ENCODE data around the gene PAK4.
"Not testable (repeated sequence)": the region's sequence is repeated elsewhere in the genome, so short reads cannot be mapped to it uniquely, and the experiment has no call there.

Gene PAK4
- 10.6 to 16.6 (median 12.5) reads per million in 4 experiments for total RNA-seq

DNA sequence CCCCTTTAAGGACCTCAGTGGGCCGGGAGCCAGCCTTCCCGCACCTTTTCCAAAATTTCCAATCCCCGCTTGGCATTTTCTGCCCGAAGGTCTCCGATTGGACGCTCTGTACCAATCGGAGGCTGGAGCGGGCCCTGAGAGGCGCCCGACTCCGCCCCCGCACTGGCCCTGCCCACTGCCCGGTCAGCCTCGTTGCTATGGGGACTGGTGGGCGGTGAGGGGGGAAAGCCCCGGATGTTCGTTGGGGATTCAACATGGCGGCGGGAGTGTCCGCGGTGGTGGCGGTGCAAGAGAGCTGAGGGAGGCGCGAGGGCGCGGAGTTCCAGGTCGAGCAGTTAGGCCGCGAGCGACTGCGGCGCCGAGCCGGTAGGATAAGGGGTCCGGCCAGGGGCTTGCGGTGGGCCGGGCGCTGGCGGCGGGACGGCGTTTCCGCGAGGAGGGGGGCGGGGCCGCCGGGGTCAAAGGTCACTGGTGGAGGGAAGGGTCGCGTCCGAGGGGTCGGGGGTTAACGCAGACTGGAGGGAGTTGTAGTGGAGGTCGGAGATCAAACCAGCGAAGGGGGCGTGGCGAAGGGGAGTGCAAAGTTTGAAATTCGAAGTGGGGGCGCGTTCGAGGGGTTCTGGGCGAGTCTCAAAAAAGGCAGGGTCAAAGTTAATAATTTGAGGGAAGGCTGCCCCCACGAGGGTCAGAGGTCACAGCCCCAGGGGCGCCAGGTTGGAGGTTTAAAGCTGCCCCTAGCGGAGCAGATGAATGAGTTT, at the start of gene PAK4:
Gene PAK4 (plus strand): TSS at position 233 of the 758 bp plus-strand sequence. CDS start 43,768 bp downstream, outside the sequence.
- DNase-seq = peak; percentile 92

DNA sequence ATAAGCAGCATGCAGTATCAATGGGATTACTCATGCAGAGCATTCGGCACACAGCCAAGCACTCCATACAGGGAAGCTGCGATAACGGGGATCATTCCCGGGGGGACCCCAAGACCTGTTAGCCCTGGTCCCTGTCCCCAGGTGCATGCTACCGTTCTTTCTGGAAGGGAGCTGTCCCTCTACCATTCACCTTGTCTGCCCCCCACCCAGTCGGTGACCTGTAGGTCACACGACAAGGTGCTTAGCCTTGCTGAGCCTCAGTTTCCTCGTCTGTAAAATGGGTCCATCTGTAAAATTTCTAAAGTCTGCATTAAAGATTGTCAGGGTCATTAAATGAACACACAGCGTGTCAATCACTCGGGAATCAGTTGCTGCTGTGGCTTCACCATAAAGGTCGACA, 48.3 kb upstream of the PAK4 start:
- DNase-seq = no peak

DNA sequence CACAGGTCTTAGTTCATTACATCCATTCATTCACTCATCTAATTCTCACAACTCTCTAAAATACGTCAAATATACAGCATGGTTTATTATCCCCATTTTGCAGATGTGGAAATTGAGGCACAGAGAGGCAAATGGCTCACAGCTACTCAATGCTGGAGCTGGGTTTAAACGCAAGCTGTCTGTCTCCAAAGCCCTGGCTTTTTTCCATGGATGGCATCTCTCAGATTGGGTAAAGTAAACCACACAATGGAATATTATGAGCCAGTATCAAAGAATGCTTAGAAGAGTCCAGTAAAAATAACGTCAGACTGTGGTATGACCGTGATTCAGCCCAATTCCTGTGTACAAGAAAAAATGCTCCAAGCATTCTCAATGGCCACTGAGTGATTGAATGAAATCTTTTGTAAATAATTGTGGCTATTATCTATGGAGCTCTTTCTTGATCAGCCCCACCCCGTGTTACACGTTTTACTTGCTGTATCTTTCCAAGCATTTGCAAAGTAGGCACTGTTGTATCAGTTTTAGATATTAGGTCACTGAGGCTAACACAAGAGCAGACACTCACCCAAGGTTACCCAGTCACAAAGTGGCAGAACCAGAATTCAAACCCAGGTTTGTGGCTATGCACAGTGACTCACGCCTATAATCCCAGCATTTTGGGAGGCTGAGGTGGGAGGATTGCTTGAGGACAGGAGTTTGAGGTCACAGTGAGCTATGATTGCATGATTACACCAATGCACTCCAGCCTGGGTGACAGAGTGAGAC, 47.0 kb upstream of the PAK4 start:
- DNase-seq = no peak

DNA sequence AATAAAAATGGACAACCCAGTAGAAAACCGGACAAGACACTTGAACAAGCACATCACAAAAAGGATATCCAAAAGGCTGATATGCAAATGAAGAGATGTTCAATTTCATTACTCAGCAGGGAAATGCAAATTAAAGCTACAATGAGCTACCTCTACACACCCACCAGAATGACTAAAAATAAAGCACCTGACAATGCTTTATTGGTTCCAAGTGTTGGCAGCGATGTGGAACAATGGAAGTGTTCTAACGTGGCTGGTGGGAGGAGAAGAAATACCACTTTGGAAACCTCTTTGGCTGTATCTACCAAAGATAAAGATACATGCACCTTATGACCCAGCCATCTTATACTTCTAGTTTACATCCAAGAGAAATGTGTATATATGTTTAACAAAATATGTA, 45.2 kb upstream of the PAK4 start:
- DNase-seq = no peak

DNA sequence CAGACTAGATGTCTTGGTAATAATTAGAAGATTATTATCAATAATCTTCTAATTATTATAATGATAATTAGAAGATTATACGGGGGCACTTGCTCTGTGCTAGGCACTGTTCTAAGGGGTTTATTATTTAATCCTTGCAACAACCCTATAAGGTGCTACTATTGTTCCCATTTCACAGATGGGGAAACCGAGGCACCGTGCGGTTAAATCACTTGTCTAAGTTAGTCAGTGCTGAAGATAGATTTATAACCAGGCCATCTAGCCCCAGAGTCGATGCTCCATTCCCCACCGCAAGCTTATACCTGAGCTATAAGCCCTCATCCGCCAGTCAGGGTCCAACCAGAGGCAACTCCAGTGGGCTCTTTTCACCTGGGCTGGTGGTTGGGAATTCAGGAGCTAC, 43.4 kb upstream of the PAK4 start:
- no peak for DNase-seq

DNA sequence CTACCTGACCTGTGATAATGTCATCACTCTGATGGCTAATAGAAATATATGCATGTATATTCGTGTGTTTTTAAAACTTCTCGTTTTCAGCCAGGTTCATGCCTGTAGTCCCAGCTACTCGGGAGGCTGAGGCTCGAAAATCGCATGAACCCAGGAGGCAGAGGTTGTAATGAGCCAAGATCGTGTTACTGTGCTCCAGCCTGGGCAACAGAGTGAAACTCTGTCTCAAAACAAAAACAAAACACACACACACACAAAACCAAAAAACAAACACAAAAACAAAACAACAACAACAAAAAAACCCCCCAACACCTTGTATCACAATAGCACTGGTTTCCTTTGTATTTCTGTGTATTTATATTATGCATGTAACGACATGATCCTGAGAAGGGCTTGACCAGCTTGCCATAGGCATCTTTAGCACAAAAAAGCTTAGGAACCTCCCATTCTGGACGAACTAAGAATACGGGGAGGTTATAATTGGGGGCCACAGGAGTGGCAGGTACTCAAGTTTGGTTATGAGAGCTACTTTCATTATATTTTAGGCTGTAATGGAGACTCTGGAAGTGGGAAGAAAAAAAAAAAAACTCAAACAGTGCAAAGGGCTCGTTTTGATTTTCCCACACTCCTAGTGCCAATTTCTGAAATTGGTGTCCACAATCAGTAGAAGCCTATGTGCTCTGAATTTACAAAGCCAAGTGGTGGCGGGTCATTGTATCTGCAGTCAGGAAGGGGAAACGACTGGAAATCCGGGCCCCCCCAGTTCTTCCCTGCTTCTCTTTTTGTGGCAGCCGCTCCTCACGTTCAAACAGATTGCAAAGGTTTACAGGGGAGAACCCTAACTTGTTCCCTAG, 42.6 kb upstream of the PAK4 start:
- no peak for DNase-seq

DNA sequence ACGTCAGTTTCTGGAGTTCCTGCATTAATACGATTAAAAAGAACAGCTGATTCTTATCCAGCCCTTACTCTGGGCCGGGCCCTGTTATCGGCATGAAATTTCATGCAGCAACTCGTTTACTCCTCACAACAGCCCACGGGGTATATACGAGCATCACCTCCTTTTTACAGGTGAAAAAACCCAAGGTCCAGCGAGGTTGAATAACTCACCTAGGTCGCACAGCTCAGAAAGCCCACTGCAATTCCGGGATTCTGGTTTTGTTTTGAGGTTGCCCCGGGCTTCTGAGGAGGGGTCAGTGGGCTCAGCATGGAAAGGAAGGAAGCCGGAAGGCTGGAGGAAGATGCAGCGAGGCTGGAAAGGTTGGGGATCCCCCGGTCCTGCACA, 42.0 kb upstream of the PAK4 start:
- DNase-seq = no peak

DNA sequence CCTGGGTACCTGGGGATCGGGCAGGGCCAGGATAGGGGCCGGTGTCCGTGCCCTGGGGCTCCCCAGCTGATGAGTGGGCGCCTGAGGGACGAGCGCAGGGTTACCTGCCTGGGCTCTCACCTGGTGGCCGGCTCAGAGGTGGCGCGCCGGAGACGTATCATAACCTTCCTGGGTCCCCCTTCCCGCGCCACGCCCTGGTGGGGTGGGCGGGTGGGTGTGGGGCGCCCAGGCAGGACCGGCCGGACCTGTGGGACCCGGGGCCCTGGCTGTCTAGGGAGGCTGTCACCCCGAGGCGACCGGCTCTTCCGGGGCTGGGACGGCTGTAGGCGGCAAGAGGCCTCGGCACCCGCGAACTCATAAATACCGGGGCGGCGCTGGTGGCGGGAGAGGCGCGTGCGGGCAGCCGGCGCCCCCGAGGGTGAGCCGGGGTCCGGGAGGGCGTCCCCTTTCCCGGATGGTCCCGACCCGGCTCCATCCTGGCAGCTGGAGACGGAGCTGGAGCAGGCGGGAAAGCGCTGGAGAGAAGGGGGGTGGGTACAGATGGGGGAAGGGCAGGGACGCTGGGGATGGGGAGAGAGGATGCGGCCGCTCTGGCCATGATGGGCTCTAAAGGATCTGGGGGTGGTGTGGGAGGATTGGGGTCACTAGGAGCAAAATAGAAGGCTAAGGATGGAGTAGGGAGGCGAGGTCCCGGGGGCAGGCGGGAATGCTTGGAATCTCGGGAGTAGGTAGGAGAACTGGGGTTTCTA, 41.4 kb upstream of the PAK4 start, which contains the start of gene ACP7:
Gene ACP7 (plus strand): TSS at position 386 of the 749 bp plus-strand sequence. CDS start 902 bp downstream, outside the sequence.
- DNase-seq = no peak

DNA sequence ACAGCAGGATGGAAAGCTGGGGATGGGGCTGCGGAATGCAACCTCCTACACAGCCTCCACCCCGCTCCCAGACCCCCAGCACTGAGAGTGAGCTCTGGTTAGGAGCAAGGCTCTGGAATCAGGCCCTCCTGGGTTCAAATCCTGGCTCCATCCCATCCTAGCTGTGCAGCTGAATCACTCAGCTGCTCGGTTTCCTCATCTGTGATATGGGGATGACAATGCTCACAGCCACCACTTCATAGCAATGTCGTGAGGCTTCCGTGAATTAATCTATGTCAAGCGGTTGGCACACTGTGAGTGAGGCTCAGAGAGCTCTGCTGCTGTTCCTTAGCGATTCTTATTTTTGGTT, 40.9 kb upstream of the PAK4 start:
- no peak for DNase-seq

DNA sequence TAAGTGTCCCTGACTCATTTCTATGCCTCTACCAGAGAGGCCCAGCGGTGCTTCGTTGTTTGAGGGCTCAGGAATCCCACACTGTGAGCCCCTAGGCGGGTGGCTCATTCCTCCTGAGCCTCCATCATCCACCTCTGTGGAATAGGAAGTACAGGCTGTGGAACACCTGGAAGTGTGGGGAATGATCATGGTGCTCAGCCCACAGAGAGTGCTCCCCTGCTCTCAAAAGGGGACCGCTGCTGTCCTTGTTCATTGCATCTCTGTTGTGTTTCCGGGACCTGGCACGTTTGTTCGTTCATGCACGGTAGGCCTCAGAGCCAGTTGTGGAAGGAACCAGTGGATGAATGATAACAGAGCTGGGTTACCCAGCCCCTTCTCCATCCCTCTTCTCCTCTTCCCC, 40.2 kb upstream of the PAK4 start:
- DNase-seq = no peak

DNA sequence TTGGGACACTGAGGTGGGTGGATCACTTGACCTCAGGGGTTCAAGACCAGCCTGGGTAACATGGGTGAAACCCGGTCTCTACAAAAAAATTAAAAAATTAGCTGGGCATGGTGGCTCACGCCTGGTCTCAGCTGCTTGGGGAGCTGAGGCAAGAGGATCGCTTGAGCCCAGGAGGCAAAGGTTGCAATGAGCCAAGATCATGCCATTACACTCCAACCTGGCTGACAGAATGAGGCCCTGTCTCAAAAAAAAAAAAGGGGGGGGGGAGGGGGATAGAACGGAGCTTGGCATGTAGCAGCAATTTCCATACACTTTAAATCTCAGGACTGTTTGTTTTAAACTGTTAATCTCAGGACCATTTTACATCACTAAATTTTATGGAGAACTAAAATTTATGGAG, 39.2 kb upstream of the PAK4 start:
- no peak for DNase-seq

DNA sequence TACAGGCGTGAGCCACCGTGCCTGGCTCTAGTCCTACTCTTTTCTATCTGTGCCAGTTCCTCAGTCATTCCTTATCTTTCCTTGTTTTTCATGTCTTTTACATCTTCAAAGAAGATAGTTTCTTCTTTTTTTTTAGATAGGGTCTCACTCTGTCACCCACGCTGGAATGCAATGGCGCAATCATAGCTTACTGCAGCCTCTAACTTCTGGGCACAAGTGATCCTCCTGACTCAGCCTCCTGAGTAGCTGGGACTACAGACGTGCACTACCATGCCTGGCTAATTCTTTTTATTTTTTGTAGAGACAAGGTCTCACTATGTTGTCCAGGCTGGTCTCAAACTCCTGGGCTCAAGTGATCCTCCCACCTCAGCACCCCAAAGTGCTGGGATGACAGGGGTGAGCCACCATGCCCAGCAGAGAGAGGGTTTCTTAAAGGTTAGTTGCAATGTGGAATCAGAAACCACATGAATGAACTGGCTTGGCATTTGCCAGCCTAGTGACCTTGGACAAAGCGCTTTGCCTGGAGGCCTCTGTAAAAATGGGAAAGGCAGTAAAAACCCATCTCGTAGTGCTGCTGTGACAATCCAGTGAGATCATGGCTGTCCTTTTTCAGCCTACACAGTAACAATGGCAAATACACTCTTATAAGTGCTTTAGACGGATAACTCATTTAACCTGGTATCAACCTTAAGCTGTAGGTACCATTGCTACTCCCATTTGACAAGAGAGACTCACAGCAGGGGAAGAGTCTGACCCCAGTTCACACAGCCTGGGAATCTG, 37.5 kb upstream of the PAK4 start:
- DNase-seq = no peak

DNA sequence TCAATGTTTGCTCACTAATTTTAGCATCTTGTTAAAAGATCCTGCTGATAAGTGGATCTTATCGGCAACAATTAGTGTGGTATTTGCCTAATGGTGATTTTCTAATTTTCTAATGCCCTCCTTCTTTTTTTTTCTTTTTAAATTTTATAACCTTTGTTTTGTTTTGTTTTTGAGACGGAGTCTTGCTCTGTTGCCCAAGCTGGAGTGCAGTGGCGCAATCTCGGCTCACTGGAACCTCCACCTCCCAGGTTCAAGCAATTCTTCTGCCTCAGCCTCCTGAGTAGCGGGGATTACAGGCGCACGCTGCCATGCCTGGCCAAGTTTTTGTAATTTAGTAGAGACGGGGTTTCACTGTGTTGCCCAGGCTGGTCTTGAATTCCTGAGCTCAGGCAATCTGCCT, 35.6 kb upstream of the PAK4 start:
- not testable (repeated sequence) for DNase-seq

DNA sequence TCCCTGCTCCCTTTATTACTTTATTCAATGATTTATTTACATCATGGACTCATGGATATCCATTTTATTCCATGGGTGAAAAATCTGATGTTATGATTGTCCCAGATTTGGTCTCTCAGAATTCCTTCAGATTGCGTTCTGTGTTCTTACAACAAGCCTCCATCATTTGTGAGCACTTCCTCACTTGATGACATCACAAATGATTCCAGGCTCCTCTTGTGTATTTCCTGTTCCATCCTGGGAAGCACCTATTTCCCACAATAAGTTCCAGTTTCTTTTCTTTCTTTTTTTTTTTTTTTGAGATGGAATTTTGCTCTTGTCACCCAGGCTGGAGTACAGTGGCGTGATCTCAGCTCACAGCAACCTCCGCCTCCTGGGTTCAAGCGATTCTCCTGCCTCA, 34.7 kb upstream of the PAK4 start:
- DNase-seq = no peak

DNA sequence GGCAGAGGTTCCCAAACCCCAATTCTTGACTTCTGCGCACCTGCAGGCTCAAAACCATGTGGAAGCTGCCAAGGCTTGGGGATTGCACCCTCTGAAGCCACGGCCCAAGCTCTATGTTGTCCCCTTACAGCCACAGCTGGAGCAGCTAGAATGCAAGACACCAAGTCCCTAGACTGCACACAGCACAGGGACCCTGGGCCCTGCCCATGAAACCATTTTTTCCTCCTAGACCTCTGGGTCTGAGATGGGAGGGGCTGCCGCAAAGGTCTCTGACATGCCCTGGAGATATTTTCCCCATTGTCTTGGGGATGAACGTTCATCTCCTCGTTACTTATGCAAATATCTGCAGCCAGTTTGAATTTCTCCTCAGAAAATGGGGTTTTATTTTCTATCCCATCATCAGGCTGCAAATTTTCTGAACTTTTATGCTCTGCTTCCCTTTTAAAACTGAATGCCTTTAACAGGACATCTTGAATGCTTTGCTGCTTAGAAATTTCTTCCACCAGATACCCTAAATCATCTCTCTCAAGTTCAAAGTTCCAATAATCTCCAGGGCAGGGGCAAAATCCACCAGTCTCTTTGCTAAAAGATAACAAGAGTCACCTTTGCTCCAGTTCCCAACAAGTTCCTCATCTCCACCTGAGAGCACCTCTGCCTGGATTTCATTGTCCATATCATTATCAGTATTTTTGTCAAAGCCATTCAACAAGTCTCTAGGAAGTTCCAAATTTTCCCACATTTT, 29.6 kb upstream of the PAK4 start:
- not testable (repeated sequence) for DNase-seq

DNA sequence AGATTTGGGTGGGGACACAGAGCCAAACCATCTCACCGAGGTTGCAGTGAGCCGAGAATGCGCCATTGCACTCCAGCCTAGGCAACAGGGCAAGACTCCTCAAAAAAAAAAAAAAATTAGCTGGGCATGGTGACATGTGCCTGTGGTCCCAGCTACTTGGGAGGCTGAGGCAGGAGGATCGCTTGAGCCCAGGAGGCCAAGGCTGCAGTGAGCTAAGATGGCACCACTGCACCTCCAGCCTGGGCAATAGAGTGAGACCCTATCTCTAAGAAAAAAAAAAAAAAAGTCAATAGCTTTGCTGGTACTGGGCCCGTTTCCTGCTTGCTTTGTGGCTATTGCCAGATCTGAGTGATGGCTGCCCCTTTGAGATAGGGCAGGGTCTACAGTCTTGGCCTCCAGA, 28.3 kb upstream of the PAK4 start:
- no peak for DNase-seq

DNA sequence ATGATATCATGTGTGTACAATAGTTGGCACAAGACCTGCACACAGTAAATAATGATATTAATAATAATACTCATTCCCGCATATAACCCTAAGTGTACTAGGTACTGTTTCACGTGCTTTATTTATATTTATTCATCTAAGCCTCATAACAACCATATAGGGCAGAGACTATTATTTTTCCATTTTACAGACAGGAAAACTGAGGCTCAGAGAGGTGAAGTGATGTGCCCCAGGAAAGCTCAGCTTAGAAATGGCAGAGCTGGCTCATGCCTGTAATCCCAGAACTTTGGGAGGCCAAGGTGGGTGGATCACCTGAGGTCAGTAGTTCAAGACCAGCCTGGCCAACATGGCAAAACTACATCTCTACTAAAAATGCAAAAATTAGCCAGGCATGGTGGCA, 27.9 kb upstream of the PAK4 start:
- DNase-seq = no peak

DNA sequence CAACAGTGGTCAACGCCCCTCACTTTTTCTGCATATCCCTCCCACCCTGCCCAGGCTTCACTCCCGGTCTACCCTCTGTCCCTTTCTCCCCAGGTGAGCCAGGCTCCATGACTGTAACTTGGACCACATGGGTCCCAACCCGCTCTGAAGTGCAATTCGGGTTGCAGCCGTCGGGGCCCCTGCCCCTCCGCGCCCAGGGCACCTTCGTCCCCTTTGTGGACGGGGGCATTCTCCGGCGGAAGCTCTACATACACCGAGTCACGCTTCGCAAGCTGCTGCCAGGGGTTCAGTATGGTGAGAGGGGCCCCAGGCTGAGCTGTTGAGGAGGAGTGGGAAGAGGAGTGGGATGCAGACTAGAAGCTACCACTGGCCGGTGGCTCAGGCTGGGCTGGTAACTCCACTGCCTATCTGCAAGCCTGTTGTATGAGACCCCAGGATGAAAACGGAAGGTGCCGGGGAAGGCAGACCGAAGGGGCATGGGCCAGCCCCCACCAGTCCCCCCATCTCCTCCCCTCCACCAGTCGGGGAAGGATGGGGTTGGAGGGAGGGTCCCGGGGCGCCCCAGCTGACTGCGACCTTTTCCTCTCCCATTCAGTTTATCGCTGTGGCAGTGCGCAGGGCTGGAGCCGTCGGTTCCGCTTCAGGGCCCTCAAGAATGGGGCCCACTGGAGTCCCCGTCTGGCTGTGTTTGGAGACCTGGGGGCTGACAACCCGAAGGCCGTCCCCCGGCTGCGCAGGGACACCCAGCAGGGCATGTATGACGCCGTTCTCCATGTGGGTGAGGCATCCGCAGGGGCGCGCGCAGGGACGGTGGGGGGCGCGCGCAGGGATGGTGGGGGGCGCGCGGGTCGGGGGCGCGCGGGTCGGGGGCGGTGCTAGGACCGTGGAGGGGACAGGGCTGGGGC, 27.0 kb upstream of the PAK4 start:
- no peak for DNase-seq

DNA sequence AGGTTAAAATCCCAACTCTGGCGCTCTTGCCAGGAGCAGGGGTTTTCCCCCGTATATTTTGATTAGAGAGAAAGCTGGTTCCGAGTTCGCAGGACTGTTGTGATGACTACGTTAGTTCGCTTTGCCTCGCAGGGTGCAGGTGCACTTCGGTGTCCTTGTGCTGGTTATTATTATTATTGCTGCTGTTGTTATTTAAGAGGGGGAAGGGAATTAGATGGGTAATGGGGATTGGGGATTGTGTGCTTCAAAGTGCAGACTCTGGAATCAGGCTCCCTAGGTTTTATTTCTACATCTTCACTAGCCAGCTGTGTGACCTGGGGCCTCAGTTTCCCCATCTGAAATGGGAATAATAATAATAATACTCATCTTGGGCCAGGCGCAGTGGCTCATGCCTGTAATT, 26.2 kb upstream of the PAK4 start:
- no peak for DNase-seq
